K562 treated with DMSO at 1 percent for 48 hours (cell line): Measurements from ENCODE around the gene IMMP1L. TPM values are rescaled to one million over a fixed set of nuclear protein-coding genes. Genes with fewer than 3 reads are reported as not detected.

Source experiments
- total RNA-seq: library from RNA; unstranded; fragments of 300-600 nt; gene quantifications from 2 replicates; pipeline ENCODE4 v1.2.3, GENCODE V29; 2022; ENCODE audit warnings: low replicate concordance; ENCODE audit errors: extremely low read depth

The IMMP1L gene
- total RNA-seq: not detected in 2 replicates

GRCh38 chr11:31509429-31510345 lies at the start of gene IMMP1L, which contains the start of gene ELP4:
Gene IMMP1L, minus strand, starts transcription at chr11:31509622. Its CDS starts 46,346 bp downstream, at chr11:31463276.
Gene ELP4, plus strand, starts transcription at chr11:31509767. Its CDS starts 18 bp downstream, at chr11:31509785.

Other genes with a start within 250 kb of the IMMP1L start
- not detected in 2 replicates for gene DCDC1, start 139.9 kb downstream of the IMMP1L start, total RNA-seq
- gene DNAJC24, start 139.8 kb downstream of the IMMP1L start, total RNA-seq: not detected in 2 replicates
- gene ELP4, start 145 bp upstream of the IMMP1L start, total RNA-seq: not detected in 2 replicates